HEK293T (cell line): ENCODE measurements around the gene POLR3C.

Source experiments
- CTCF ChIA-PET: fragments of 350-600 bp; formaldehyde crosslinking; extraction: SDS; loops from one replicate; lab custom pipeline; 2021; ENCODE audit warnings: antibody characterized with exemption, inconsistent platforms; lab: Yijun Ruan, JAX
- POLR2A ChIA-PET: fragments of 350-600 bp; formaldehyde crosslinking; extraction: SDS; loops from one replicate; lab custom pipeline; 2020; ENCODE audit warnings: antibody characterized with exemption, inconsistent platforms; lab: Yijun Ruan, JAX
- DNase-seq: peaks from one replicate; pipeline ENCODE4 v3.0.0; 2012; ENCODE audit warnings: mixed read lengths; ENCODE audit errors: extremely low spot score
- ARNT ChIP-seq: fragments of 450-650 bp; IDR thresholded peaks from 2 replicates; pipeline ENCODE4 v1.6.1; 2017; ENCODE audit warnings: mild to moderate bottlenecking
- BHLHE40 ChIP-seq: fragments of 450-650 bp; IDR thresholded peaks from 2 replicates; pipeline ENCODE4 v1.6.1; 2016; ENCODE audit warnings: mild to moderate bottlenecking, moderate library complexity, borderline replicate concordance
- CTBP1 ChIP-seq: fragments of 450-650 bp; IDR thresholded peaks from 2 replicates; pipeline ENCODE4 v1.6.1; 2016; ENCODE audit warnings: borderline replicate concordance
- ELF4 ChIP-seq: fragments of 450-650 bp; IDR thresholded peaks from 2 replicates; pipeline ENCODE4 v1.6.1; 2017; ENCODE audit warnings: antibody characterized with exemption
- FOXA1 ChIP-seq: fragments of 450-650 bp; IDR thresholded peaks from 2 replicates; pipeline ENCODE4 v1.6.1; 2016; ENCODE audit warnings: mild to moderate bottlenecking
- FOXK2 ChIP-seq: fragments of 450-650 bp; IDR thresholded peaks from 2 replicates; pipeline ENCODE4 v1.6.1; 2016; ENCODE audit warnings: mild to moderate bottlenecking
- FOXM1 ChIP-seq: fragments of 450-650 bp; IDR thresholded peaks from 2 replicates; pipeline ENCODE4 v1.6.1; 2017; ENCODE audit warnings: mild to moderate bottlenecking, borderline replicate concordance
- HDGF ChIP-seq: fragments of 450-650 bp; IDR thresholded peaks from 2 replicates; pipeline ENCODE4 v1.6.1; 2017; ENCODE audit warnings: antibody characterized with exemption, borderline replicate concordance
- L3MBTL2 ChIP-seq: fragments of 450-650 bp; conservative IDR thresholded peaks from 2 replicates; pipeline ENCODE4 v1.6.1; 2016; ENCODE audit warnings: mild to moderate bottlenecking
- LEF1 ChIP-seq: fragments of 450-650 bp; IDR thresholded peaks from 2 replicates; pipeline ENCODE4 v1.6.1; 2017; ENCODE audit warnings: mild to moderate bottlenecking, borderline replicate concordance
- NFRKB ChIP-seq: fragments of 450-650 bp; IDR thresholded peaks from 2 replicates; pipeline ENCODE4 v1.6.1; 2016; ENCODE audit warnings: mild to moderate bottlenecking, moderate library complexity
- SP1 ChIP-seq: fragments of 450-650 bp; IDR thresholded peaks from 2 replicates; pipeline ENCODE4 v1.6.1; 2017
- SUZ12 ChIP-seq: fragments of 450-650 bp; IDR thresholded peaks from 2 replicates; pipeline ENCODE4 v1.6.1; 2016; ENCODE audit warnings: mild to moderate bottlenecking
- TARDBP ChIP-seq: fragments of 450-650 bp; IDR thresholded peaks from 2 replicates; pipeline ENCODE4 v1.6.1; 2016
- ZNF384 ChIP-seq: fragments of 450-650 bp; IDR thresholded peaks from 2 replicates; pipeline ENCODE4 v1.6.1; 2016
- TF ChIP-seq, protein P1 (sequence below): fragments of 450-650 bp; IDR thresholded peaks from 2 replicates; pipeline ENCODE4 v1.6.1; 2016

The POLR3C gene, protein sequence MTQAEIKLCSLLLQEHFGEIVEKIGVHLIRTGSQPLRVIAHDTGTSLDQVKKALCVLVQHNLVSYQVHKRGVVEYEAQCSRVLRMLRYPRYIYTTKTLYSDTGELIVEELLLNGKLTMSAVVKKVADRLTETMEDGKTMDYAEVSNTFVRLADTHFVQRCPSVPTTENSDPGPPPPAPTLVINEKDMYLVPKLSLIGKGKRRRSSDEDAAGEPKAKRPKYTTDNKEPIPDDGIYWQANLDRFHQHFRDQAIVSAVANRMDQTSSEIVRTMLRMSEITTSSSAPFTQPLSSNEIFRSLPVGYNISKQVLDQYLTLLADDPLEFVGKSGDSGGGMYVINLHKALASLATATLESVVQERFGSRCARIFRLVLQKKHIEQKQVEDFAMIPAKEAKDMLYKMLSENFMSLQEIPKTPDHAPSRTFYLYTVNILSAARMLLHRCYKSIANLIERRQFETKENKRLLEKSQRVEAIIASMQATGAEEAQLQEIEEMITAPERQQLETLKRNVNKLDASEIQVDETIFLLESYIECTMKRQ

GRCh38 chr1:145823565-145824498 is at the start of gene POLR3C, which contains the start of gene RNF115:
POLR3C (plus strand) TSS chr1:145824200; CDS start chr1:145825777, 1,577 bp downstream.
RNF115 (minus strand) TSS chr1:145824095; CDS start chr1:145823873, 222 bp downstream.
- ChIA-PET CTCF (interaction anchor here (3.7 kb wide), 1 partner anchor 21 kb away, joined by 17 read pairs; the partner anchor contains the start of gene NUDT17), POLR2A (interaction anchor here (0.6 to 3.4 kb wide), 22 partner anchors 15 to 212 kb away, joined by 3 to 27 read pairs (median 4); partner anchors contain the start of genes ANKRD34A, NUDT17, PIAS3 and POLR3GL)
- TF ChIP-seq ZNF384 (no peak), SP1 (no peak), L3MBTL2 (peak; percentile 94), LEF1 (no peak), TARDBP (no peak), HDGF (no peak), FOXK2 (no peak), BHLHE40 (no peak), ARNT (no peak), FOXM1 (no peak; the same call in 1 of the 2 replicates), SUZ12 (no peak), NFRKB (no peak), ELF4 (peak; percentile 43; the same call in 1 of the 2 replicates), CTBP1 (no peak; the same call in 1 of the 2 replicates)
- TF ChIP-seq, protein P1, sequence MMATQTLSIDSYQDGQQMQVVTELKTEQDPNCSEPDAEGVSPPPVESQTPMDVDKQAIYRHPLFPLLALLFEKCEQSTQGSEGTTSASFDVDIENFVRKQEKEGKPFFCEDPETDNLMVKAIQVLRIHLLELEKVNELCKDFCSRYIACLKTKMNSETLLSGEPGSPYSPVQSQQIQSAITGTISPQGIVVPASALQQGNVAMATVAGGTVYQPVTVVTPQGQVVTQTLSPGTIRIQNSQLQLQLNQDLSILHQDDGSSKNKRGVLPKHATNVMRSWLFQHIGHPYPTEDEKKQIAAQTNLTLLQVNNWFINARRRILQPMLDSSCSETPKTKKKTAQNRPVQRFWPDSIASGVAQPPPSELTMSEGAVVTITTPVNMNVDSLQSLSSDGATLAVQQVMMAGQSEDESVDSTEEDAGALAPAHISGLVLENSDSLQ = no peak
- peak; percentile 91 for DNase-seq

- ChIA-PET CTCF (no interaction called here), POLR2A (no interaction called here)
- TF ChIP-seq, protein P1 = no peak
- TF ChIP-seq ELF4 = no peak
- no peak for TF ChIP-seq ARNT
- DNase-seq = no peak
Observed at GRCh38 chr1:145777357-145778145, 46.4 kb upstream of the POLR3C start.

DNA sequence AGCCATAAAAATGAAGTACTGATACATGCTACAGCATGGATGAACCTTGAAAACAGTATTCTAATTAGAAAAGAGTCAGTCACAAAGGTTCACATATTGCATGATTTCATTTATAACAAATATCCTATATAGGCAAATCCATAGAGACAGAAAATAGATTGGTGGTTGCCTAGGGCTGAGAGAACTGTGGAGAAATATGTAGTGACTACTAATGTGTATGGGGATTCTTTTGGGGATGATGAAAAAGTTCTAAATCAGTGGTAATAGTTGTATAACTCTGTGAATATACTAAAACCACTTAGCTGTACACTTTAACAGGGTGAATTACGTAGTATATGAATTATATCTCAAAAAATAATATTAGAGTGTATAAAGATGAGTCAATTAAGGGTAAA is 45.9 kb upstream of the POLR3C start:
- POLR2A ChIA-PET = no interaction called here
- DNase-seq = no peak
- CTCF ChIA-PET = no interaction called here
- TF ChIP-seq TARDBP = no peak
- TF ChIP-seq L3MBTL2 = no peak
- TF ChIP-seq FOXM1 = no peak
- TF ChIP-seq SUZ12 = no peak
- no peak for TF ChIP-seq FOXK2
- TF ChIP-seq ARNT = no peak
- TF ChIP-seq ZNF384 = no peak

GRCh38 chr1:145782272-145783099 is 41.5 kb upstream of the POLR3C start:
- DNase-seq = no peak
- POLR2A ChIA-PET = interaction anchor here (1.1 kb wide), 1 partner anchor 42 kb away, joined by 4 read pairs; the partner anchor contains the start of genes POLR3C and RNF115
- CTCF ChIA-PET = no interaction called here
- TF ChIP-seq ELF4 (no peak), BHLHE40 (no peak), TARDBP (no peak), CTBP1 (no peak), FOXM1 (no peak), ZNF384 (no peak), ARNT (no peak), SUZ12 (no peak), FOXK2 (no peak), NFRKB (no peak), SP1 (no peak), FOXA1 (no peak), L3MBTL2 (no peak), HDGF (no peak), LEF1 (no peak)
- TF ChIP-seq, protein P1 = no peak
